Measurements from ENCODE around the gene MDH1. TPM values are rescaled to one million over a fixed set of nuclear protein-coding genes. Genes with fewer than 3 reads are reported as not detected.

Gene MDH1
- 118 TPM for polyA plus RNA-seq (2013)

GRCh38 chr2:63588385-63589147, at the start of gene MDH1, which contains the start of gene WDPCP:
MDH1 (plus strand) TSS chr2:63588963; CDS start chr2:63589044, 81 bp downstream.
WDPCP (minus strand) TSS chr2:63588477; CDS start chr2:63588271, 206 bp downstream.
- peak; percentile 99 to 100 (median 99) for DNase-seq
- H3K27me3 ChIP-seq (replicated peaks in 2 of 5; ENCODE audit: control insufficient read depth in 4 of 5, insufficient read depth in 5 of 5, low read length in 4 of 5), result no peaks in the 10 kb centered on the region
- peaks cover 12 to 40% (median 27%) of the 10 kb centered on the region in 4 experiments for H3K4me1 ChIP-seq (ENCODE audit: control extremely low read depth in 1 of 4, control insufficient read depth in 4 of 4, insufficient read depth in 4 of 4, low read length in 3 of 4)
- CTCF ChIA-PET, result no interaction called here
- POLR2A ChIA-PET, result interaction anchor here (0.7 to 1.8 kb wide), 3 partner anchors 11 to 258 kb away, joined by 3 to 7 read pairs (median 4); partner anchors contain the start of gene UGP2
- peak within 1 kb of the TSS; percentile 81 to 86 for H3K27ac ChIP-seq (ENCODE audit: insufficient read depth in 1 of 2, low read depth in 1 of 2, low read length in 2 of 2, poor library complexity in 1 of 2, severe bottlenecking in 2 of 2)
- H3K9me3 ChIP-seq (ENCODE audit: control extremely low read depth in 1 of 5, control insufficient read depth in 4 of 5, insufficient read depth in 2 of 5, low read depth in 1 of 5, low read length in 4 of 5), result no peaks in the 10 kb centered on the region
- H3K36me3 ChIP-seq (ENCODE audit: control insufficient read depth in 4 of 4, insufficient read depth in 4 of 4, low read length in 3 of 4), result peaks cover 0 to 9% (median 2%) of the 10 kb centered on the region in 4 experiments
- H3K4me3 ChIP-seq (ENCODE audit: control insufficient read depth in 1 of 7, extremely low read depth in 1 of 7, insufficient read depth in 4 of 7, low read depth in 2 of 7, low read length in 6 of 7), result peak within 1 kb of the TSS; percentile 92 to 100 (median 96)
- under 1% methylated on average over 39 of the region's 44 CpGs for WGBS (ENCODE audit: insufficient coverage)

DNA sequence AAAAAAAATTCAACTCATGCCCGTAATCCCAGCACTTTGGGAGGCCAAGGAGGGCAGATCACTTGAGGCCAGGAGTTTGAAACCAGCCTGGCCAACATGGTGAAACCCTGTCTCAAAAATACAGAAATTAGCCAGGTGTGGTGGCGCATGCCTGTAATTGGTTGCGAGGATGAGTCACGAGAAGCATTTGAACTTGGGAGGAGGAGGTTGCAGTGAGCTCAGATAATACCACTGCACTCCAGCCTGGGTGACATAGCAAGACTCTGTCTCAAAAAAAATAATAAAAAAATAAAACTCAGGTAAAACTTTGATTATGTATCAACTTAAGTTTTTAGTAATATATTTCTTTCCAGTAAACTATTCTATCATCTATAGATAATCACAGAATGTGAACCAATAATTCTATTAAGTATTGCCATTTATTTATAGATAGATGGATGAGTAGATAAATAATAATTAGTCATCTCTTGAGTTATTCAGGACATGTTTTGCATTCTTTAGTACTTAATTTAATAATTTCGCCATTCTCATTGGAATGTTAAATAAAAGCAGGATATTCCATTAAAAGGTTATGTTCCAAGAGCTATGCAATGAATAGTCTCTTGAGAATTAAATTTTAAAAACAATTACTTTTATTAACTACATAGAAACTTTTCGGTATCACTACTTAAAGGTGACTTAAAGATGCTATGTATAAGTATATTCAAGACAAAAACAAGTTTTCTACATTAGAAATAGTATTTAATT, 49.2 kb upstream of the MDH1 start:
- CTCF ChIA-PET, result no interaction called here
- H3K36me3 ChIP-seq (ENCODE audit: control insufficient read depth in 4 of 4, insufficient read depth in 4 of 4, low read length in 3 of 4), result no peaks in the 10 kb centered on the region
- H3K27ac ChIP-seq (ENCODE audit: insufficient read depth in 1 of 2, low read depth in 1 of 2, low read length in 2 of 2, poor library complexity in 1 of 2, severe bottlenecking in 2 of 2), result no peak overlapping the region
- no peak overlapping the region for H3K4me3 ChIP-seq (ENCODE audit: control insufficient read depth in 1 of 7, extremely low read depth in 1 of 7, insufficient read depth in 4 of 7, low read depth in 2 of 7, low read length in 6 of 7)
- H3K9me3 ChIP-seq (ENCODE audit: control extremely low read depth in 1 of 5, control insufficient read depth in 4 of 5, insufficient read depth in 2 of 5, low read depth in 1 of 5, low read length in 4 of 5), result no peaks in the 10 kb centered on the region
- no peaks in the 10 kb centered on the region for H3K4me1 ChIP-seq (ENCODE audit: control extremely low read depth in 1 of 4, control insufficient read depth in 4 of 4, insufficient read depth in 4 of 4, low read length in 3 of 4)
- DNase-seq, result no peak
- POLR2A ChIA-PET, result no interaction called here
- H3K27me3 ChIP-seq (replicated peaks in 2 of 5; ENCODE audit: control insufficient read depth in 4 of 5, insufficient read depth in 5 of 5, low read length in 4 of 5), result no peaks in the 10 kb centered on the region
- 100% methylated on average over 4 of the region's 6 CpGs for WGBS (ENCODE audit: insufficient coverage)

GRCh38 chr2:63544017-63544627, 44.6 kb upstream of the MDH1 start:
- CTCF ChIA-PET, result interaction anchor here (0.8 to 1.5 kb wide), 4 partner anchors 9 to 41 kb away, joined by 3 to 4 read pairs (median 3); no protein-coding TSS in a partner anchor
- H3K4me3 ChIP-seq (ENCODE audit: control insufficient read depth in 1 of 7, extremely low read depth in 1 of 7, insufficient read depth in 4 of 7, low read depth in 2 of 7, low read length in 6 of 7), result no peak overlapping the region
- no CpG with 5 or more reads among the region's 1 CpG for WGBS (ENCODE audit: insufficient coverage)
- H3K27me3 ChIP-seq (replicated peaks in 2 of 5; ENCODE audit: control insufficient read depth in 4 of 5, insufficient read depth in 5 of 5, low read length in 4 of 5), result peaks cover 0 to 2% (median 0%) of the 10 kb centered on the region in 5 experiments
- H3K9me3 ChIP-seq (ENCODE audit: control extremely low read depth in 1 of 5, control insufficient read depth in 4 of 5, insufficient read depth in 2 of 5, low read depth in 1 of 5, low read length in 4 of 5), result peaks cover 0 to 4% (median 0%) of the 10 kb centered on the region in 5 experiments
- POLR2A ChIA-PET, result no interaction called here
- no peaks in the 10 kb centered on the region for H3K4me1 ChIP-seq (ENCODE audit: control extremely low read depth in 1 of 4, control insufficient read depth in 4 of 4, insufficient read depth in 4 of 4, low read length in 3 of 4)
- H3K36me3 ChIP-seq (ENCODE audit: control insufficient read depth in 4 of 4, insufficient read depth in 4 of 4, low read length in 3 of 4), result no peaks in the 10 kb centered on the region
- peak; percentile 13 to 48 (median 46) for DNase-seq
- H3K27ac ChIP-seq (ENCODE audit: insufficient read depth in 1 of 2, low read depth in 1 of 2, low read length in 2 of 2, poor library complexity in 1 of 2, severe bottlenecking in 2 of 2), result no peak overlapping the region

DNA sequence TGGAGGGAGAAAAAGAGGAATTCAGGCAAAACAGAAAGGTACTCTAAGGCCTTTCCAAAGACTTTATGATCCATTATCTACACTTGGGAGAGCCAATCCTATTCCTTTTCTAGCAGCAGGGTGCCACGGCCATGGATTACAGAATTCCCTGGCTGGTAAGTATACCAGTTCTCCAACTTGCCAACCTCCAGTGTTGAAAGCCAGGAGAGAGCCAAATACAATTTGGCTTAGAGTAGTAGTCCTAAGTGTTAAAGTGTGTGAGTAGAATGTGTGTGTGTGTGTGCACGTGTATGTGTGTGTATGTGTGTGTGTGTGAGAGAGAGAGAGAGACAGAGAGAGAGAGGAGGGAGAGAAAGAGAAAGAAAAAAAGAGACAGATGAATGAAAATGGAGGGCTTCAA, 43.7 kb upstream of the MDH1 start:
- Histone ChIP-seq H3K4me3 (ENCODE audit: control insufficient read depth in 1 of 7, extremely low read depth in 1 of 7, insufficient read depth in 4 of 7, low read depth in 2 of 7, low read length in 6 of 7) (no peak overlapping the region), H3K36me3 (ENCODE audit: control insufficient read depth in 4 of 4, insufficient read depth in 4 of 4, low read length in 3 of 4) (no peaks in the 10 kb centered on the region), H3K9me3 (ENCODE audit: control extremely low read depth in 1 of 5, control insufficient read depth in 4 of 5, insufficient read depth in 2 of 5, low read depth in 1 of 5, low read length in 4 of 5) (peaks cover 0 to 4% (median 0%) of the 10 kb centered on the region in 5 experiments), H3K4me1 (ENCODE audit: control extremely low read depth in 1 of 4, control insufficient read depth in 4 of 4, insufficient read depth in 4 of 4, low read length in 3 of 4) (peaks cover 0 to 4% (median 2%) of the 10 kb centered on the region in 4 experiments), H3K27me3 (replicated peaks in 2 of 5; ENCODE audit: control insufficient read depth in 4 of 5, insufficient read depth in 5 of 5, low read length in 4 of 5) (peaks cover 0 to 2% (median 0%) of the 10 kb centered on the region in 5 experiments), H3K27ac (ENCODE audit: insufficient read depth in 1 of 2, low read depth in 1 of 2, low read length in 2 of 2, poor library complexity in 1 of 2, severe bottlenecking in 2 of 2) (no peak overlapping the region)
- DNase-seq, result no peak
- POLR2A ChIA-PET, result no interaction called here
- WGBS (ENCODE audit: insufficient coverage), result 100% methylated on average over 1 of the region's 2 CpGs
- CTCF ChIA-PET, result interaction anchor here (0.8 kb wide), 1 partner anchor 40 kb away, joined by 3 read pairs; no protein-coding TSS in a partner anchor

GRCh38 chr2:63553049-63553448, 35.7 kb upstream of the MDH1 start:
- no peak for DNase-seq
- H3K9me3 ChIP-seq (ENCODE audit: control extremely low read depth in 1 of 5, control insufficient read depth in 4 of 5, insufficient read depth in 2 of 5, low read depth in 1 of 5, low read length in 4 of 5), result peaks cover 2 to 12% (median 6%) of the 10 kb centered on the region in 5 experiments
- H3K27ac ChIP-seq (ENCODE audit: insufficient read depth in 1 of 2, low read depth in 1 of 2, low read length in 2 of 2, poor library complexity in 1 of 2, severe bottlenecking in 2 of 2), result no peak overlapping the region
- H3K36me3 ChIP-seq (ENCODE audit: control insufficient read depth in 4 of 4, insufficient read depth in 4 of 4, low read length in 3 of 4), result peaks cover 0 to 16% (median 1%) of the 10 kb centered on the region in 4 experiments
- WGBS (ENCODE audit: insufficient coverage), result no CpG with 5 or more reads among the region's 4 CpGs
- POLR2A ChIA-PET, result no interaction called here
- no peaks in the 10 kb centered on the region for H3K27me3 ChIP-seq (replicated peaks in 2 of 5; ENCODE audit: control insufficient read depth in 4 of 5, insufficient read depth in 5 of 5, low read length in 4 of 5)
- H3K4me3 ChIP-seq (ENCODE audit: control insufficient read depth in 1 of 7, extremely low read depth in 1 of 7, insufficient read depth in 4 of 7, low read depth in 2 of 7, low read length in 6 of 7), result no peak overlapping the region
- peaks cover 0 to 6% (median 4%) of the 10 kb centered on the region in 4 experiments for H3K4me1 ChIP-seq (ENCODE audit: control extremely low read depth in 1 of 4, control insufficient read depth in 4 of 4, insufficient read depth in 4 of 4, low read length in 3 of 4)
- CTCF ChIA-PET, result interaction anchor here (1.4 kb wide), 1 partner anchor 9 kb away, joined by 3 read pairs; no protein-coding TSS in a partner anchor

- no peaks in the 10 kb centered on the region for H3K27me3 ChIP-seq (replicated peaks in 2 of 5; ENCODE audit: control insufficient read depth in 4 of 5, insufficient read depth in 5 of 5, low read length in 4 of 5)
- 100% methylated on average over 7 of the region's 7 CpGs for WGBS (ENCODE audit: insufficient coverage)
- CTCF ChIA-PET, result no interaction called here
- POLR2A ChIA-PET, result no interaction called here
- peaks cover 0 to under 1% (median 0%) of the 10 kb centered on the region in 4 experiments for H3K4me1 ChIP-seq (ENCODE audit: control extremely low read depth in 1 of 4, control insufficient read depth in 4 of 4, insufficient read depth in 4 of 4, low read length in 3 of 4)
- DNase-seq, result no peak
- no peak overlapping the region for H3K4me3 ChIP-seq (ENCODE audit: control insufficient read depth in 1 of 7, extremely low read depth in 1 of 7, insufficient read depth in 4 of 7, low read depth in 2 of 7, low read length in 6 of 7)
- H3K27ac ChIP-seq (ENCODE audit: insufficient read depth in 1 of 2, low read depth in 1 of 2, low read length in 2 of 2, poor library complexity in 1 of 2, severe bottlenecking in 2 of 2), result no peak overlapping the region
- peaks cover 0 to 16% (median 1%) of the 10 kb centered on the region in 4 experiments for H3K36me3 ChIP-seq (ENCODE audit: control insufficient read depth in 4 of 4, insufficient read depth in 4 of 4, low read length in 3 of 4)
- H3K9me3 ChIP-seq (ENCODE audit: control extremely low read depth in 1 of 5, control insufficient read depth in 4 of 5, insufficient read depth in 2 of 5, low read depth in 1 of 5, low read length in 4 of 5), result peaks cover 2 to 15% (median 8%) of the 10 kb centered on the region in 5 experiments
These were observed 33.5 kb upstream of the MDH1 start for GRCh38 chr2:63555299-63555698.

Measured in common myeloid progenitor, CD34-positive (primary cell).